Right ventricle myocardium inferior (tissue), 1 donor: ENCODE measurements around the gene SLC45A1. TPM values are rescaled to one million over a fixed set of nuclear protein-coding genes. Genes with fewer than 3 reads are reported as not detected.
"Not testable (repeated sequence)": the region's sequence is repeated elsewhere in the genome, so short reads cannot be mapped to it uniquely, and the experiment has no call there.

Source experiments
- ATAC-seq: fragments of 200-7000 bp; cut with Tn5 transposase; one replicate; pipeline ENCODE4 v1.9.1; 2020; ENCODE audit warnings: mild to moderate bottlenecking, moderate library complexity
- DNase-seq: peaks from one replicate; pipeline ENCODE4 v3.0.0; 2021; ENCODE audit errors: missing footprints
- intact Hi-C: fragments of 100-400 bp; cut with DNase I; formaldehyde crosslinking; loops from one replicate; pipeline ENCODE4 v1.11.0; 2022
- total RNA-seq: library from RNA; stranded (reverse); fragmentation: NEBNext Ultra II Directional; extraction: Animal tissue kit (Norgen Biotek cat#: 25700); gene quantifications from one replicate; pipeline ENCODE4 v1.2.1, GENCODE V29; 2021
- donor health status: DM: no; HTN: yes; CAD: no; lungs with severe emphysema.

Gene SLC45A1
- total RNA-seq, 1 donor from 2014 or later = 2.5 TPM

GRCh38 chr1:8374812-8375211, 56.9 kb downstream of the SLC45A1 start:
- ATAC-seq (no peak), DNase-seq (no peak)
- intact Hi-C loops = loop anchor here (5.0 kb wide), 2 partner anchors 32 to 152 kb away; no protein-coding TSS in a partner anchor

GRCh38 chr1:8376358-8376840, 58.5 kb downstream of the SLC45A1 start:
- DNase-seq (no peak), ATAC-seq (no peak)
- intact Hi-C loops = no loop called here

DNA sequence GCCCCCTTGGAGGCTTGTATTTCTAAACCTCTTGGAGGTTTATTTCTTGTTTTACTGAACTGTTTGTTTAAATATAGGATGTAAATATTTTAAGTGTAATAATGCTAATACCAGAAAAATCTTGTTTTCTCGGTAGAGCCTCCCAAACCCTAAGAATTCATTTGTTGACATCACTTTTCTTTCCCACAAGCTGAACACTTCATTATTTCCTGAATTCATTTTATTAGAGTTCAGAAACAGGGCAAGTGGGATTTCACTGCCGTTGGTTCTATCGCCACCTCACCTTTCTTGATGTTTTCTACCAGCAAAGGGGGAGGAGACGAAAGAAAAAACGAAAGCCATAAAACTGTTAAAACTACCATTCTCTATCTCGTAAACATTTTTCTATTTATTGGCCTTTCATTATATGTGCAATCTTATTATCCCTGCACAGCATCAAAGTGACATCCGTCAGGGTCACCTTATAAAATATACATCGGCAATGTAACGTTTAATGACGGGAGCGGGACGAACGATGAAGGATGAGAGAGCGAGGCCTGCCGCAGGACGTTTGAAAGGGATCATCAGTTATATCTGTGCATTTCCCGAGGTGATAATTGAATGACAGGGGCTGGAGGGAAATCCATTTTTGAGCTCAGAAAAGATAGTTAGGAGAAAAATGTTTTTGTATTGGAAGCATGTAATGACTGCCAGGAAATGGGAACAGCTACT, 59.5 kb downstream of the SLC45A1 start:
- ATAC-seq (no peak), DNase-seq (no peak)
- intact Hi-C loops = no loop called here

DNA sequence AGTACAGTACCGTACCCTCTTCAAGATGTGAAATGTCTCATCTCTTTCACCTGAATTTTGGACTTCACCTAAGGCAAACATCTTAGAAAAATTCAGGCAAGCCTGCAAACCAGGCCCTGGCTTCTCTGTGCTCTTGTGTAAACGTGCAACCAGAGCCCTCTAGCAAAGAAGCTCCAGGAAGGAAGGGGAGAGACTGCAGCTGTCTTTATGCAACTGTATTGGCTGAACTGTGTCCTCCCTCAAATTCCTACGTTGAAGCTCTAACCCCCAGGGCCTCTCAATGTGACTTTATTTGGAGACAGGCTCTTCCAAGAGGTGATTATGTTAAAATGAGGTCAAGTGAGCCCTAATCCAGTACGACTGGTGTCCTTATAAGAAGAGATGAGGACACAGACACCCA, 60.3 kb downstream of the SLC45A1 start:
- ATAC-seq (peak; percentile 42), DNase-seq (no peak)
- intact Hi-C loops = no loop called here

GRCh38 chr1:8378981-8379470, 61.1 kb downstream of the SLC45A1 start:
- DNase-seq (peak; percentile 73), ATAC-seq (peak; percentile 37)
- intact Hi-C loops = no loop called here

DNA sequence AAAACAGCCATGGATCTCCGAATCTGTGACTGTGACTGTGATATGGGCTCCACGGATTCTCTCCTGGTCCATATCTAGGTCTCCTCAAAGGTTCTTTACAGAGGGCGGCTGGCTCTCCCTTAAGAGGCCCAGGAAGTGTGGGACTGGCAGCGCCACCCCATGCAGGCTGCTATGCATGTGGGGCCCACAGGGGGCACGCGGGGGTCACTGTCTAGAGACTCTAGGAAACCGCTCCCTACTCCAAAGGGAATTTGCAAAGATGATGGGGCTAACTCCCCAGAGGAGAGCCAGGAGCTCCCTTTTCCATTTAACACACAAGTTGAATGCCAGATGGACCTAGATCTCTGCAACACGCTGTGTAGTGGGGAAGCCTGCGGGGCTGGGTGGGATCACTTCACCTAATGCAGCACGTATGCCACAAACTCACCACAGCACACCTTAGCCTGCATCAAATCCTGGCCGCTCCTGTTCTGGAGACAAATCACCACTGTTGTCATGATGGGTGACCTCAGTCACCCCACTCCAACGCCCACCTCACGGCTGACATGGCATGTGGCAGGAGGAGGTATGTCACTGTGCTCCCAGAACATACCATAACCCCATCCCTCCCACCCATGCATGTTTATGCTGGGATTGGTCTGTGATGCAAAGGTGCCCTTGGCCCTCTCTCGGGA, 61.7 kb downstream of the SLC45A1 start:
- DNase-seq (no peak), ATAC-seq (no peak)

DNA sequence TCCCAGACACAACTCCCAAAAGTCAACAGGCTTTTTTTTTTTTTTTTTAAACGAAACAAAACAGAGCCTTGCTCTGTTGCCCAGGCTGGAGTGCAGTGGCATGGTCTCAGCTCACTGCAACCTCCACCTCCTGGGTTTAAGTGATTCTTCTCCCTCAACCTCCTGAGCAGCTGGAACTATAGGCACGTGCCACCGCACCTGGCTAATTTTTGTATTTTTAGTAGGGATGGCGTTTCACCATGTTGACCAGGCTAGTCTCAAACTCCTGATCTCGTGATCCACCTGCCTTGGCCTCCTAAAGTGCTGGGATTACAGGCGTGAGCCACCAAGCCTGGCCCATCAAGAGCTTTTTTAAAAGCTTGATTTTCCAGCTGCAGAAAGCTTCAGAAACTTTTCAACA, 62.4 kb downstream of the SLC45A1 start:
- not testable (repeated sequence) for DNase-seq, ATAC-seq
- intact Hi-C loops = loop anchor here (10.0 kb wide), 1 partner anchor 324 kb away; no protein-coding TSS in a partner anchor

More for the DNA sequence above, 61.7 kb downstream of the SLC45A1 start:
- intact Hi-C loops = loop anchor here (10.0 kb wide), 1 partner anchor 325 kb away; no protein-coding TSS in a partner anchor

- DNase-seq (no peak), ATAC-seq (no peak)
- intact Hi-C loops = loop anchor here (10.0 kb wide), 1 partner anchor 323 kb away; no protein-coding TSS in a partner anchor
Observed at GRCh38 chr1:8381618-8382017, 63.7 kb downstream of the SLC45A1 start.

DNA sequence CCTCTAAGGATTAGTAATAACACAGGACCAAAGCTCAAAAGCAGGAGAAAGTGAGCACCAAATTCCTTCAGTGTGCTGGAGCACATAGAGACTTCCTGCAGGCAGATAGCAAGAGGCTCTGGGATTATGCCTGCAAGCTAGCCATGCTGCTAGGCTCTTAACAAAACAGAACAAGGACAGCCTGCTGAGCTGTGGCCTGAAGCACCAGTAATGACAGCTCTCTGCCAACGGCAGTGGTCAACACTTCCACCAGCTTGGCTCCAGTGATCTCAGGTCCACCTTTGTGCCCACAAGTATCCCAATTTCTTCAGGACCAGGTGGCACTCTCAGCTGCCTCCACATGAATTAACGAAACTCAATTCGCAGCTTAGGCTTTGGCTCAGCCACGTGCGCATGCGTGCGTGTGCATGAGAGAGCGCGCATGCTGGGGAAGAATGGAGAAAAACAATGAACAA, 64.2 kb downstream of the SLC45A1 start:
- peak; percentile 32 for ATAC-seq
- intact Hi-C loops = loop anchor here (10.0 kb wide), 1 partner anchor 323 kb away; no protein-coding TSS in a partner anchor

GRCh38 chr1:8382608-8383505, 64.9 kb downstream of the SLC45A1 start:
- intact Hi-C loops = loop anchor here (10.0 kb wide), 1 partner anchor 322 kb away; no protein-coding TSS in a partner anchor
- ATAC-seq (no peak), DNase-seq (no peak)

More for the DNA sequence above, 64.2 kb downstream of the SLC45A1 start:
- DNase-seq = no peak

GRCh38 chr1:8384088-8384487, 66.2 kb downstream of the SLC45A1 start:
- ATAC-seq (no peak), DNase-seq (no peak)
- intact Hi-C loops = loop anchor here (10.0 kb wide), 1 partner anchor 321 kb away; no protein-coding TSS in a partner anchor

DNA sequence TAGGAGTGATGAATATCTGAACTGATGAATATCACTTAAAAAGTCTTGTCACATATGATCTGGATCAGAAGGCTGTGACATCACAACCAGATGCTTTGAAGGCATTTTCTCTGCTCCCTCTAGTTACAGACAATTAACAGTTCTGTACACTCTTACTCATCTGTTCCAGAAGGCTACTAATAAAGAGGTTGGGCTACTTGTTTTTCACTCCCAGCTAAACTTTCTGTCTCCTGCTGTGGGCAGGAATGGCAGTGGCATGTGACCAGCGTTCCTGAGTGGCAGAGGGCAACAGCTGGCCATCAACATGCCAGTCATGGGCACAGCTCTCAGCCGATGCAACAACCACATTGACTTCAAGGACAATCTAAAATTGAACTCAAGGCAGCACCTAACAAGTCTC, 66.7 kb downstream of the SLC45A1 start:
- DNase-seq (no peak), ATAC-seq (peak; percentile 42)
- intact Hi-C loops = loop anchor here (10.0 kb wide), 1 partner anchor 320 kb away; no protein-coding TSS in a partner anchor

GRCh38 chr1:8386247-8386646, 68.3 kb downstream of the SLC45A1 start:
- no peak for DNase-seq
- no peak for ATAC-seq
- intact Hi-C loops = loop anchor here (10.0 kb wide), 1 partner anchor 319 kb away; no protein-coding TSS in a partner anchor

DNA sequence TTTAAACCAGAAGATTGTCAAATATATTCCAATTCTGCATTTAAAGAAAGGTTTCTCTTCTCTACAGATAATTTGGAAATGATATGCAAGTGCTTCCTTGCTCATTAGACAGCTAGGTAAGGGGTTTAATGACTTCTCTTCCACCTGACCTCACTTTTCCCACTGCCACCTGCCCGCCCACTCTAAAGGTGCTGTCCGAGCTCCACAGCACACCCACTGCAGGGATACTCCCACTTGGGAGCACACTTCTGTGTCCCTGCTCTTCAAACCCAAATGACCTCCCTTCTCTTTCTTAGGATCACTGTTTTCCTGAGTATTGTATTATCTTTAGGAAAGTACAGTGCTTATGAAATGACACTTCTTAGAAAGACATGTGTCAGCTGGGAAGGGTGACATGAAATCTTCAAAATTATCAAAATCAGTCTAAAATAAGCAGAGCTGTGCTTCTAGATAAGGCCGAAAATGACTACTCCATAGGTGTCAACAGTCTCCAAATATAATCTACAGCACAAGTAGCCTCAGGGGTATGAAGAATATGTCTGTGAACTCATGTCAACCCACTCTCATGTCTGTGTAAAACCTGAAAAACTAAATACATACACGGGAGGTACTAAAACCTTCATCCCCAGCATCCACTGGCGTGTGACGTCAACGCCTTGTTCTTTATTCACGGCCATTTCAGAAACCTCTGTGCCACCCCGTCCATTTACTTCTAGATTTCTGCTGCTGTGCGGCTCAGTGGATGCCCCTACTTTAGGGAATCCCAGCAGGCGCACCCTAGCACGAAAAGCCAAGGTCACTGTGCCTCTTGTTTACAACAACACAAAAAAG, 71.0 kb downstream of the SLC45A1 start:
- intact Hi-C loops = loop anchor here (10.0 kb wide), 1 partner anchor 316 kb away; no protein-coding TSS in a partner anchor
- no peak for ATAC-seq

GRCh38 chr1:8389958-8390535, 72.1 kb downstream of the SLC45A1 start:
- intact Hi-C loops = loop anchor here (10.0 kb wide), 1 partner anchor 315 kb away; no protein-coding TSS in a partner anchor
- ATAC-seq = peak; percentile 18
- DNase-seq = no peak

More for the DNA sequence above, 71.0 kb downstream of the SLC45A1 start:
- DNase-seq = no peak

DNA sequence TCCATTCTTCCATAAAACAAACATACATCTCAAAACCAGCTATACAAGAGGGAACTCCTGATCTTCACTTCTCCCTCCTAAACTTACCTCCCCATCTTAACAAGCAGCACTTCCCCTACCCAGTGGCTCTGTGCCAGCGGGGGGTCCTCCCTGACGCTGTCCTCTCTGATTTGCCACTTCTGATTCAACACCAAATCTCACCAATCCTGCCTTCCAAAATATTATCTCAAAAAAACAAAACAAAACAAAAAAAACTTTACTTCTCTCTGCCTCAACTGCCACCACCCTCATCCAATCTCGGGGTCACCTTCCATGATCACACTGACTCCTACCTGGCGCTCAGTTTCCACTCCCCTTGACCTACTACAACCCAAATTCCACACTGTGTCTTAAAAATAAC, 72.8 kb downstream of the SLC45A1 start:
- ATAC-seq = no peak
- no peak for DNase-seq
- intact Hi-C loops = no loop called here

- ATAC-seq (peak; percentile 17), DNase-seq (no peak)
- intact Hi-C loops = no loop called here
Observed at GRCh38 chr1:8392522-8392921, 74.6 kb downstream of the SLC45A1 start.
